A549 (cell line): ENCODE measurements around the gene ABCC1. TPM values are rescaled to one million over a fixed set of nuclear protein-coding genes. Genes with fewer than 3 reads are reported as not detected.

ENCODE experiments used
- ATAC-seq, 2 experiments: fragments of 200-7000 bp in 1 of 2; fragments of >200 bp in 1 of 2; cut with Nextera tagmentation in 1 of 2; cut with Tn5 transposase in 1 of 2; 3 replicates each; pipeline versions ENCODE4 v1.8.0 to v1.9.1; 2018 to 2020; ENCODE audit warnings: mild to moderate bottlenecking in 1 of 2, moderate library complexity in 1 of 2
- CTCF ChIA-PET: fragments of 300-600 bp; sonication (Branson Sonifier 250); formaldehyde crosslinking; extraction: SDS; loops from one replicate; lab custom pipeline; 2021; ENCODE audit warnings: antibody characterized with exemption, inconsistent platforms; lab: Yijun Ruan, JAX
- POLR2A ChIA-PET: fragments of 350-600 bp; formaldehyde crosslinking; extraction: SDS; loops from one replicate; lab custom pipeline; 2021; ENCODE audit warnings: antibody characterized with exemption, inconsistent platforms; lab: Yijun Ruan, JAX
- DNase-seq, 2 experiments: peaks; one replicate each; pipeline versions ENCODE4 v3.0.0 to v3.0.0-alpha.2; 2011 to 2016; ENCODE audit warnings: low read depth in 1 of 2, low spot score in 1 of 2
- FAIRE-seq: peaks from 2 replicates; lab custom pipeline; 2011; peaks lifted over from hg19 to GRCh38; lab: Jason Lieb, UNC
- H3K27ac ChIP-seq, 2 experiments: fragments of >200 bp; sonication (Bioruptor Twin); formaldehyde crosslinking; 3 replicates each; pipeline ENCODE4 v1.5.1; 2016 to 2017
- H3K4me1 ChIP-seq: fragments of >200 bp; sonication (Bioruptor Twin); formaldehyde crosslinking; 3 replicates; pipeline ENCODE4 v1.6.1; 2016
- H3K4me2 ChIP-seq: fragments of >200 bp; sonication (Bioruptor Twin); formaldehyde crosslinking; 3 replicates; pipeline ENCODE4 v1.6.1; 2016
- H3K4me3 ChIP-seq: fragments of >200 bp; sonication (Bioruptor Twin); formaldehyde crosslinking; 3 replicates; pipeline ENCODE4 v1.5.1; 2016
- H3K9me3 ChIP-seq: fragments of >200 bp; sonication (Bioruptor Twin); formaldehyde crosslinking; 3 replicates; pipeline ENCODE4 v1.6.1; 2016
- BHLHE40 ChIP-seq: IDR thresholded peaks from 2 replicates; pipeline ENCODE4 v1.6.1; 2012; ENCODE audit warnings: low read depth, low read length, inconsistent platforms
- CBX2 ChIP-seq: fragments of 200-600 bp; sonication (generic); IDR thresholded peaks from 2 replicates; pipeline ENCODE4 v1.6.1; 2016; ENCODE audit warnings: low read depth, mild to moderate bottlenecking, borderline replicate concordance
- FOSB ChIP-seq: fragments of 250-450 bp; sonication (Bioruptor Pico); IDR thresholded peaks from 2 replicates; pipeline ENCODE4 v1.5.0; 2020; ENCODE audit warnings: mild to moderate bottlenecking, moderate library complexity
- GATA3 ChIP-seq: IDR thresholded peaks from 2 replicates; pipeline ENCODE4 v1.6.1; 2012; ENCODE audit warnings: borderline replicate concordance
- HOXB5 ChIP-seq: fragments of 250-450 bp; sonication (Bioruptor Pico); IDR thresholded peaks from 2 replicates; pipeline ENCODE4 v1.5.0; 2020; ENCODE audit warnings: mild to moderate bottlenecking, moderate library complexity
- KDM1A ChIP-seq: fragments of 200-600 bp; sonication (generic); IDR thresholded peaks from 2 replicates; pipeline ENCODE4 v1.6.1; 2016; ENCODE audit warnings: low read depth, mild to moderate bottlenecking
- NPAS2 ChIP-seq: fragments of 250-450 bp; sonication (Bioruptor Pico); IDR thresholded peaks from 2 replicates; pipeline ENCODE4 v1.8.0; 2022; ENCODE audit warnings: mild to moderate bottlenecking, moderate library complexity, borderline replicate concordance
- POLR2A ChIP-seq: IDR thresholded peaks from 2 replicates; pipeline ENCODE4 v1.6.1; 2012; ENCODE audit warnings: mild to moderate bottlenecking, low read length
- POLR2AphosphoS2 ChIP-seq: conservative IDR thresholded peaks from 2 replicates; pipeline ENCODE4 v1.6.1; 2012; ENCODE audit warnings: low read length, improper control_type of control experiment, inconsistent platforms
- RCOR1 ChIP-seq: fragments of 150-350 bp; IDR thresholded peaks from 2 replicates; pipeline ENCODE4 v1.6.1; 2014; ENCODE audit warnings: antibody characterized with exemption, low read length, low read depth
- SREBF2 ChIP-seq: fragments of 450-650 bp; IDR thresholded peaks from 2 replicates; pipeline ENCODE4 v1.6.1; 2014; ENCODE audit warnings: mild to moderate bottlenecking, moderate library complexity
- ZFP36 ChIP-seq: fragments of 450-650 bp; IDR thresholded peaks from 2 replicates; pipeline ENCODE4 v1.6.1; 2014; ENCODE audit warnings: borderline replicate concordance; ENCODE audit not compliant: partially characterized antibody
- ZNF302 ChIP-seq: fragments of 250-450 bp; sonication (Bioruptor Pico); IDR thresholded peaks from 2 replicates; pipeline ENCODE4 v1.9.0; 2021; ENCODE audit warnings: inconsistent platforms, mild to moderate bottlenecking, moderate library complexity
- WGBS: methylation state at CpG from one replicate; pipeline ENCODE4 v1.1.6; 2017; ENCODE audit errors: missing lambda C conversion rate; 5-methylcytosine and 5-hydroxymethylcytosine counted together
- polyA plus RNA-seq, 4 experiments: library from polyadenylated mRNA; depleted of rRNA in 3 of 4; stranded (reverse); fragments of >200 nt; fragmentation: RNase III in 1 of 4; extraction: RNeasy Plus Mini Kit Qiagen cat#74134 plus additional on column Dnase treatment in 1 of 4; gene quantifications; 2 replicates in 3 of 4; 3 replicates in 1 of 4; pipeline ENCODE4 v1.2.3, GENCODE V29; 2011 to 2017
- TF ChIP-seq, protein P1 (sequence below): fragments of 200-600 bp; sonication (generic); IDR thresholded peaks from 2 replicates; pipeline ENCODE4 v1.6.1; 2016; ENCODE audit warnings: antibody characterized with exemption, mild to moderate bottlenecking, moderate library complexity
- TF ChIP-seq, protein P2 (sequence below): fragments of 250-450 bp; sonication (Bioruptor Pico); IDR thresholded peaks from 2 replicates; pipeline ENCODE4 v1.5.0; 2020; ENCODE audit warnings: low read depth, mild to moderate bottlenecking, moderate library complexity
- TF ChIP-seq, protein P3 (sequence below): fragments of >200 bp; sonication (Bioruptor Twin); formaldehyde crosslinking; IDR thresholded peaks from 3 replicates; pipeline ENCODE4 v1.6.1; 2016
- TF ChIP-seq, protein P4 (sequence below): fragments of >200 bp; sonication (Bioruptor Twin); formaldehyde crosslinking; IDR thresholded peaks from 3 replicates; pipeline ENCODE4 v1.5.1; 2016
- TF ChIP-seq, protein P5 (sequence below): fragments of 250-450 bp; sonication (Bioruptor Pico); IDR thresholded peaks from 2 replicates; pipeline ENCODE4 v1.5.0; 2021; ENCODE audit warnings: mild to moderate bottlenecking, moderate library complexity, borderline replicate concordance
- TF ChIP-seq, protein P6 (sequence below): IDR thresholded peaks from 2 replicates; pipeline ENCODE4 v1.6.1; 2012

Gene ABCC1
- polyA plus RNA-seq, 2 of the 4 experiments (the other 2 are of a cell fraction): 56.5 to 93.8 TPM

DNA sequence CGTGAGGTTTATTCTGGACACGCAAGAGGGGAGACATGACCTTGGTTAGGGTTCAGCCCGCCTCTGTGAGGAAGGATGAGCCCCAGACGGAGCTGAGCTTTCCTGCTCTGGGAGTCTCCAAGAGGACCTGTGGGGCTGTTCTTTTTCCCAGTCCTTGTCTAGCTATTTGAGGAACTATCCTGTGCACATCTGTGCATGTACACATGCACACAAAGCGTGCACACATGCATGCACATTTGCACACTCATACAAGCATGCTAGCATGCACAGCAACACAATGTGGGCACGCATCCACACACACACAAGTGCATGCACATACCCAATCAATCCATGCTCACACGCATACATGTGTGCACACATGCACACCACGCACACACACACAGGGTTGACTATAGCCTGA, 233.5 kb downstream of the ABCC1 start:
- POLR2A ChIA-PET: no interaction called here
- H3K4me3 ChIP-seq: no peak overlapping the region
- 74% methylated on average over 8 of the region's 8 CpGs for WGBS
- DNase-seq (no peak), FAIRE-seq (no peak)
- no peak overlapping the region for H3K4me2 ChIP-seq
- H3K9me3 ChIP-seq: peaks cover 4% of the 10 kb centered on the region; the same call in 1 of the 3 replicates
- TF ChIP-seq BHLHE40 (no peak), CBX2 (no peak), ZFP36 (no peak), POLR2AphosphoS2 (no peak), NPAS2 (no peak), ZNF302 (CRISPR knock-in tag) (no peak), RCOR1 (no peak)
- TF ChIP-seq, protein P1, sequence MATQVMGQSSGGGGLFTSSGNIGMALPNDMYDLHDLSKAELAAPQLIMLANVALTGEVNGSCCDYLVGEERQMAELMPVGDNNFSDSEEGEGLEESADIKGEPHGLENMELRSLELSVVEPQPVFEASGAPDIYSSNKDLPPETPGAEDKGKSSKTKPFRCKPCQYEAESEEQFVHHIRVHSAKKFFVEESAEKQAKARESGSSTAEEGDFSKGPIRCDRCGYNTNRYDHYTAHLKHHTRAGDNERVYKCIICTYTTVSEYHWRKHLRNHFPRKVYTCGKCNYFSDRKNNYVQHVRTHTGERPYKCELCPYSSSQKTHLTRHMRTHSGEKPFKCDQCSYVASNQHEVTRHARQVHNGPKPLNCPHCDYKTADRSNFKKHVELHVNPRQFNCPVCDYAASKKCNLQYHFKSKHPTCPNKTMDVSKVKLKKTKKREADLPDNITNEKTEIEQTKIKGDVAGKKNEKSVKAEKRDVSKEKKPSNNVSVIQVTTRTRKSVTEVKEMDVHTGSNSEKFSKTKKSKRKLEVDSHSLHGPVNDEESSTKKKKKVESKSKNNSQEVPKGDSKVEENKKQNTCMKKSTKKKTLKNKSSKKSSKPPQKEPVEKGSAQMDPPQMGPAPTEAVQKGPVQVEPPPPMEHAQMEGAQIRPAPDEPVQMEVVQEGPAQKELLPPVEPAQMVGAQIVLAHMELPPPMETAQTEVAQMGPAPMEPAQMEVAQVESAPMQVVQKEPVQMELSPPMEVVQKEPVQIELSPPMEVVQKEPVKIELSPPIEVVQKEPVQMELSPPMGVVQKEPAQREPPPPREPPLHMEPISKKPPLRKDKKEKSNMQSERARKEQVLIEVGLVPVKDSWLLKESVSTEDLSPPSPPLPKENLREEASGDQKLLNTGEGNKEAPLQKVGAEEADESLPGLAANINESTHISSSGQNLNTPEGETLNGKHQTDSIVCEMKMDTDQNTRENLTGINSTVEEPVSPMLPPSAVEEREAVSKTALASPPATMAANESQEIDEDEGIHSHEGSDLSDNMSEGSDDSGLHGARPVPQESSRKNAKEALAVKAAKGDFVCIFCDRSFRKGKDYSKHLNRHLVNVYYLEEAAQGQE: no peak
- TF ChIP-seq, protein P2, sequence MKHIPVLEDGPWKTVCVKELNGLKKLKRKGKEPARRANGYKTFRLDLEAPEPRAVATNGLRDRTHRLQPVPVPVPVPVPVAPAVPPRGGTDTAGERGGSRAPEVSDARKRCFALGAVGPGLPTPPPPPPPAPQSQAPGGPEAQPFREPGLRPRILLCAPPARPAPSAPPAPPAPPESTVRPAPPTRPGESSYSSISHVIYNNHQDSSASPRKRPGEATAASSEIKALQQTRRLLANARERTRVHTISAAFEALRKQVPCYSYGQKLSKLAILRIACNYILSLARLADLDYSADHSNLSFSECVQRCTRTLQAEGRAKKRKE (CRISPR knock-in tag): no peak
- TF ChIP-seq, protein P3, sequence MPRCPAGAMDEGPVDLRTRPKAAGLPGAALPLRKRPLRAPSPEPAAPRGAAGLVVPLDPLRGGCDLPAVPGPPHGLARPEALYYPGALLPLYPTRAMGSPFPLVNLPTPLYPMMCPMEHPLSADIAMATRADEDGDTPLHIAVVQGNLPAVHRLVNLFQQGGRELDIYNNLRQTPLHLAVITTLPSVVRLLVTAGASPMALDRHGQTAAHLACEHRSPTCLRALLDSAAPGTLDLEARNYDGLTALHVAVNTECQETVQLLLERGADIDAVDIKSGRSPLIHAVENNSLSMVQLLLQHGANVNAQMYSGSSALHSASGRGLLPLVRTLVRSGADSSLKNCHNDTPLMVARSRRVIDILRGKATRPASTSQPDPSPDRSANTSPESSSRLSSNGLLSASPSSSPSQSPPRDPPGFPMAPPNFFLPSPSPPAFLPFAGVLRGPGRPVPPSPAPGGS: no peak
- TF ChIP-seq, all 56 proteins: peak for 0
- CTCF ChIA-PET: interaction anchor here (0.8 to 2.6 kb wide), 8 partner anchors 10 to 541 kb away, joined by 3 to 13 read pairs (median 4); no protein-coding TSS in a partner anchor
- H3K4me1 ChIP-seq: no peaks in the 10 kb centered on the region
- no peak overlapping the region for H3K27ac ChIP-seq
- no peak for ATAC-seq

DNA sequence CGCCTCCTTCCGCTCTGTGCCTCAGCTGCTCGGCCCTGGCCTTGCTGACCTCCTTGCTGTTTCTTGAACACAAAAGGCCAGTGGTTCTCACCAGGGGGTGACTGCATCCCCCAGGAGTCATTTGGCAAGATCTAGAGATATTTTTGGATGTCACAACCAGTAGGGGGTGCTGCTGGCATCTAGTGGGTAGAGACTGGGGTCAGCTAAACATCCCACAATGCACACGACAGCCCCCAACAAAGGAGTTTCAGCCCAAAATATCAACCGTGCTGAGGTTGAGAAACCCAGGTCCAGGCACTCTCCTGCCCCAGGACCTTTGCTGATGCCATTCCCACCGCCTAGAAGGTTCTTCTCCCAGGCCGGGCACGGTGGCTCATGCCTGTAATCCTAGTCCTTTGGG, 234.1 kb downstream of the ABCC1 start:
- CTCF ChIA-PET: interaction anchor here (0.8 to 2.6 kb wide), 5 partner anchors 9 to 418 kb away, joined by 3 to 10 read pairs (median 4); no protein-coding TSS in a partner anchor
- FAIRE-seq: no peak
- no peaks in the 10 kb centered on the region for H3K4me1 ChIP-seq
- POLR2A ChIA-PET: no interaction called here
- no peak for TF ChIP-seq HOXB5 (CRISPR knock-in tag)
- TF ChIP-seq, protein P4, sequence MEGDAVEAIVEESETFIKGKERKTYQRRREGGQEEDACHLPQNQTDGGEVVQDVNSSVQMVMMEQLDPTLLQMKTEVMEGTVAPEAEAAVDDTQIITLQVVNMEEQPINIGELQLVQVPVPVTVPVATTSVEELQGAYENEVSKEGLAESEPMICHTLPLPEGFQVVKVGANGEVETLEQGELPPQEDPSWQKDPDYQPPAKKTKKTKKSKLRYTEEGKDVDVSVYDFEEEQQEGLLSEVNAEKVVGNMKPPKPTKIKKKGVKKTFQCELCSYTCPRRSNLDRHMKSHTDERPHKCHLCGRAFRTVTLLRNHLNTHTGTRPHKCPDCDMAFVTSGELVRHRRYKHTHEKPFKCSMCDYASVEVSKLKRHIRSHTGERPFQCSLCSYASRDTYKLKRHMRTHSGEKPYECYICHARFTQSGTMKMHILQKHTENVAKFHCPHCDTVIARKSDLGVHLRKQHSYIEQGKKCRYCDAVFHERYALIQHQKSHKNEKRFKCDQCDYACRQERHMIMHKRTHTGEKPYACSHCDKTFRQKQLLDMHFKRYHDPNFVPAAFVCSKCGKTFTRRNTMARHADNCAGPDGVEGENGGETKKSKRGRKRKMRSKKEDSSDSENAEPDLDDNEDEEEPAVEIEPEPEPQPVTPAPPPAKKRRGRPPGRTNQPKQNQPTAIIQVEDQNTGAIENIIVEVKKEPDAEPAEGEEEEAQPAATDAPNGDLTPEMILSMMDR: peak; percentile 26
- TF ChIP-seq, all 56 proteins: peak for 1
- Histone ChIP-seq H3K27ac (no peak overlapping the region), H3K9me3 (no peaks in the 10 kb centered on the region), H3K4me2 (no peak overlapping the region), H3K4me3 (no peak overlapping the region)
- DNase-seq: no peak
- 84% methylated on average over 8 of the region's 8 CpGs for WGBS
- ATAC-seq: no peak

DNA sequence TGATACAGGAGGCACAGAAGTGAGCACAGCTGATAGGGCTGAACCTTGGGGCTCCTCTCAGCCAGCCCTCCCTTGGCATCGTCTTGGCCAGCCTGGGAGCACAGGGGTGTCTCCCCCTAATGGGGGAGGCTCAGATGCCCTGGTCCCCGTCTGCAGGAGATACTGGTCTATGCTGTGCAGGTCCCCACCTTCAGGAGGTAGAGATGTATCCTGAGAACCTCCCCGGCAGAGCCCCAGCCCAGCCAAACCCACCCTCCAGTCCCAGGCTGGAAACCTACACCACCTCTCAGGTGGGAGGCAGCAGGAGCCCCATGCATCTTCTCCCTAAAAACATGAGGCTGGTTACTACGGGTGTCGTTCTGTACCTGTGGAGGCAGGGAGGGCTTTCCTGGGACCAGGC, 235.2 kb downstream of the ABCC1 start:
- no peak overlapping the region for H3K27ac ChIP-seq
- H3K4me1 ChIP-seq: no peaks in the 10 kb centered on the region
- ChIA-PET POLR2A (no interaction called here), CTCF (interaction anchor here (2.1 kb wide), 1 partner anchor 419 kb away, joined by 5 read pairs; no protein-coding TSS in a partner anchor)
- DNase-seq: no peak
- no peak for FAIRE-seq
- no peak overlapping the region for H3K4me3 ChIP-seq
- H3K9me3 ChIP-seq: no peaks in the 10 kb centered on the region
- TF ChIP-seq POLR2A: no peak
- no peak for TF ChIP-seq KDM1A
- no peak for TF ChIP-seq GATA3
- TF ChIP-seq, protein P5, sequence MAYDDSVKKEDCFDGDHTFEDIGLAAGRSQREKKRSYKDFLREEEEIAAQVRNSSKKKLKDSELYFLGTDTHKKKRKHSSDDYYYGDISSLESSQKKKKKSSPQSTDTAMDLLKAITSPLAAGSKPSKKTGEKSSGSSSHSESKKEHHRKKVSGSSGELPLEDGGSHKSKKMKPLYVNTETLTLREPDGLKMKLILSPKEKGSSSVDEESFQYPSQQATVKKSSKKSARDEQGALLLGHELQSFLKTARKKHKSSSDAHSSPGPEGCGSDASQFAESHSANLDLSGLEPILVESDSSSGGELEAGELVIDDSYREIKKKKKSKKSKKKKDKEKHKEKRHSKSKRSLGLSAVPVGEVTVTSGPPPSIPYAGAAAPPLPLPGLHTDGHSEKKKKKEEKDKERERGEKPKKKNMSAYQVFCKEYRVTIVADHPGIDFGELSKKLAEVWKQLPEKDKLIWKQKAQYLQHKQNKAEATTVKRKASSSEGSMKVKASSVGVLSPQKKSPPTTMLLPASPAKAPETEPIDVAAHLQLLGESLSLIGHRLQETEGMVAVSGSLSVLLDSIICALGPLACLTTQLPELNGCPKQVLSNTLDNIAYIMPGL: no peak
- no peak for TF ChIP-seq SREBF2
- TF ChIP-seq FOSB (CRISPR knock-in tag): no peak
- TF ChIP-seq, protein P6, sequence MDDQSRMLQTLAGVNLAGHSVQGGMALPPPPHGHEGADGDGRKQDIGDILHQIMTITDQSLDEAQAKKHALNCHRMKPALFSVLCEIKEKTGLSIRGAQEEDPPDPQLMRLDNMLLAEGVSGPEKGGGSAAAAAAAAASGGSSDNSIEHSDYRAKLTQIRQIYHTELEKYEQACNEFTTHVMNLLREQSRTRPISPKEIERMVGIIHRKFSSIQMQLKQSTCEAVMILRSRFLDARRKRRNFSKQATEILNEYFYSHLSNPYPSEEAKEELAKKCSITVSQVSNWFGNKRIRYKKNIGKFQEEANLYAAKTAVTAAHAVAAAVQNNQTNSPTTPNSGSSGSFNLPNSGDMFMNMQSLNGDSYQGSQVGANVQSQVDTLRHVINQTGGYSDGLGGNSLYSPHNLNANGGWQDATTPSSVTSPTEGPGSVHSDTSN: no peak
- TF ChIP-seq, all 56 proteins: peak for 0
- 50% methylated on average over 5 of the region's 5 CpGs for WGBS
- no peak; a peak in 1 of 6 replicates for ATAC-seq
- H3K4me2 ChIP-seq: no peak overlapping the region
